ENCODE data around the gene ABLIM2. TPM values are rescaled to one million over a fixed set of nuclear protein-coding genes. Genes with fewer than 3 reads are reported as not detected.

Gene ABLIM2
- total and polyA plus RNA-seq, 2 of the 13 experiments (the other 11 are each of a cell fraction or from before 2014, with no cell fraction given), result 0.20 to 0.37 TPM

DNA sequence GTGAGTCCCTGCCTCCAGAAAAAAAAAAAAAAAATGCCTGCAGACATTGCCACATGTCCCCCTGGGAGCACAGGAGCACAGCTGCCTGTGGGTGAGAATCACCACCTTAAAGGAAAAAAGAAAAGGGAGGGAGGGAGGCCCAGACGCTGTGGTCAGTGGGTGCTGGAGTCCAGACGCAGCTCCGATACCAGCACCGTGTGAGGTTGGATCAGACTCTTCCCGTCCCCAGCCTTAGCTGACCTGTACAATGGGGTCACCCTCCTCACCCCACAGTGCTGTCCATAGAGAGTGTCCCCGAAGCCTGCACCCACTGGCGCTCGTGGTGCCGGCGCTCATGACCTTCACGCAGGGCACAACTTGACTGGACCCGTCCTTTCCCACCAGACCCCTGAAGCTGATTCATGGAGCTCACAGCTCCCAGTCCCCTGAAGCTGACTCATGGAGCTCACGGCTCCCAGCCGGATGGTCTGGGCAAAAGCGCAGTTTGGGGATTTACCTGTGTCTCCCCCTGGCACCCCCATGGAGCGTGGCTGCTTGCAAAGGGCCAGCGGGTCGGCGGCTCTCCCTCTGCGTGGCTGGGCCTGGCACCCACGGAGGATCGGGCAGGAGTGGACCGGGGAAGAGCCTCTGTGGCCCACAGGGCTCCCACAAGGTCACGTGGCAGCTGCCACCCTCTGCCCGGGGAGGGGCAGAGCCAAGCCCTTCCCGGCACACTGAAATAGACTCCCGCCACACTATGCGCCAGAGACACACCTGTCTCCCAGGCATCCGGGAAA lies 31.4 kb downstream of the ABLIM2 start:
- no peaks in the 10 kb centered on the region for H3K79me2 ChIP-seq (ENCODE audit: insufficient read depth, low read length)
- no peaks in the 10 kb centered on the region for H4K20me1 ChIP-seq (ENCODE audit: insufficient read depth, low read length)
- no peak for DNase-seq (ENCODE audit: low spot score)
- no peaks in the 10 kb centered on the region for H3K4me1 ChIP-seq (ENCODE audit: insufficient read depth, low read length)
- no peak overlapping the region for H3K4me2 ChIP-seq (ENCODE audit: low read depth, low read length)
- H3K27me3 ChIP-seq (ENCODE audit: control insufficient read depth in 1 of 2, insufficient read depth in 2 of 2, low read length in 2 of 2), result peaks cover 14 to 66% of the 10 kb centered on the region in 2 experiments
- no peaks in the 10 kb centered on the region for H3K36me3 ChIP-seq (replicated peaks in 1 of 2; ENCODE audit: control insufficient read depth in 1 of 2, insufficient read depth in 2 of 2, low read length in 2 of 2)
- no peaks in the 10 kb centered on the region for H3K9me3 ChIP-seq (ENCODE audit: low read length)
- intact Hi-C loops (cut with micrococcal nuclease; ENCODE audit: unreplicated experiment), result no loop called here
- 75% methylated on average over 13 of the region's 29 CpGs for WGBS (ENCODE audit: low lambda C conversion rate)
- no peak overlapping the region for H3K9ac ChIP-seq (ENCODE audit: insufficient read depth, low read depth, low read length)
- TF ChIP-seq DR1 (CRISPR knock-in tag; IDR thresholded peaks at IDR 0.05) (no peak), ZNF883 (CRISPR knock-in tag; IDR thresholded peaks at IDR 0.05; ENCODE audit: not compliant biosample characterization) (no peak)
- TF ChIP-seq, protein P1, sequence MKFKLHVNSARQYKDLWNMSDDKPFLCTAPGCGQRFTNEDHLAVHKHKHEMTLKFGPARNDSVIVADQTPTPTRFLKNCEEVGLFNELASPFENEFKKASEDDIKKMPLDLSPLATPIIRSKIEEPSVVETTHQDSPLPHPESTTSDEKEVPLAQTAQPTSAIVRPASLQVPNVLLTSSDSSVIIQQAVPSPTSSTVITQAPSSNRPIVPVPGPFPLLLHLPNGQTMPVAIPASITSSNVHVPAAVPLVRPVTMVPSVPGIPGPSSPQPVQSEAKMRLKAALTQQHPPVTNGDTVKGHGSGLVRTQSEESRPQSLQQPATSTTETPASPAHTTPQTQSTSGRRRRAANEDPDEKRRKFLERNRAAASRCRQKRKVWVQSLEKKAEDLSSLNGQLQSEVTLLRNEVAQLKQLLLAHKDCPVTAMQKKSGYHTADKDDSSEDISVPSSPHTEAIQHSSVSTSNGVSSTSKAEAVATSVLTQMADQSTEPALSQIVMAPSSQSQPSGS (CRISPR knock-in tag; IDR thresholded peaks at IDR 0.05), result no peak
- TF ChIP-seq, protein P2, sequence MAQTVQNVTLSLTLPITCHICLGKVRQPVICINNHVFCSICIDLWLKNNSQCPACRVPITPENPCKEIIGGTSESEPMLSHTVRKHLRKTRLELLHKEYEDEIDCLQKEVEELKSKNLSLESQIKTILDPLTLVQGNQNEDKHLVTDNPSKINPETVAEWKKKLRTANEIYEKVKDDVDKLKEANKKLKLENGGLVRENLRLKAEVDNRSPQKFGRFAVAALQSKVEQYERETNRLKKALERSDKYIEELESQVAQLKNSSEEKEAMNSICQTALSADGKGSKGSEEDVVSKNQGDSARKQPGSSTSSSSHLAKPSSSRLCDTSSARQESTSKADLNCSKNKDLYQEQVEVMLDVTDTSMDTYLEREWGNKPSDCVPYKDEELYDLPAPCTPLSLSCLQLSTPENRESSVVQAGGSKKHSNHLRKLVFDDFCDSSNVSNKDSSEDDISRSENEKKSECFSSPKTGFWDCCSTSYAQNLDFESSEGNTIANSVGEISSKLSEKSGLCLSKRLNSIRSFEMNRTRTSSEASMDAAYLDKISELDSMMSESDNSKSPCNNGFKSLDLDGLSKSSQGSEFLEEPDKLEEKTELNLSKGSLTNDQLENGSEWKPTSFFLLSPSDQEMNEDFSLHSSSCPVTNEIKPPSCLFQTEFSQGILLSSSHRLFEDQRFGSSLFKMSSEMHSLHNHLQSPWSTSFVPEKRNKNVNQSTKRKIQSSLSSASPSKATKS (CRISPR knock-in tag; IDR thresholded peaks at IDR 0.05), result no peak
- TF ChIP-seq, protein P3, sequence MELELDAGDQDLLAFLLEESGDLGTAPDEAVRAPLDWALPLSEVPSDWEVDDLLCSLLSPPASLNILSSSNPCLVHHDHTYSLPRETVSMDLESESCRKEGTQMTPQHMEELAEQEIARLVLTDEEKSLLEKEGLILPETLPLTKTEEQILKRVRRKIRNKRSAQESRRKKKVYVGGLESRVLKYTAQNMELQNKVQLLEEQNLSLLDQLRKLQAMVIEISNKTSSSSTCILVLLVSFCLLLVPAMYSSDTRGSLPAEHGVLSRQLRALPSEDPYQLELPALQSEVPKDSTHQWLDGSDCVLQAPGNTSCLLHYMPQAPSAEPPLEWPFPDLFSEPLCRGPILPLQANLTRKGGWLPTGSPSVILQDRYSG (CRISPR knock-in tag; IDR thresholded peaks at IDR 0.05), result no peak
- ChIA-PET POLR2A (no interaction called here), CTCF (ENCODE audit: low intra/inter-chr PET ratio, low total read pairs) (no interaction called here)
- in situ Hi-C loops (cut with HindIII; ENCODE audit: extremely low pct_ligation_motif_present, low pct_unique_long_range_greater_than_20kb), result no loop called here
- FAIRE-seq, result no peak
- no TSS peak for BruUV-seq (replicated peaks)
- no peak for ATAC-seq
- no peak overlapping the region for H2AFZ ChIP-seq (ENCODE audit: low read length)
- no peak overlapping the region for H3K27ac ChIP-seq (ENCODE audit: extremely low read length, insufficient read depth, low read length)
- H3K4me3 ChIP-seq (replicated peaks in 1 of 3; ENCODE audit: insufficient read depth in 1 of 3, low read depth in 2 of 3, low read length in 3 of 3), result no peak overlapping the region

Measured in HepG2 (cell line).